Activated CD8-positive, alpha-beta memory T cell treated with anti-CD3 and anti-CD28 coated beads for 4 hours (primary cell): Measurements from ENCODE around the gene RRAD.
"Not testable (repeated sequence)": the region's sequence is repeated elsewhere in the genome, so short reads cannot be mapped to it uniquely, and the experiment has no call there.

ENCODE experiments used
- DNase-seq, 2 donors: peaks; one replicate each; pipeline ENCODE4 v3.0.0-alpha.2; 2020; ENCODE audit warnings: low read depth in 2 of 2

Gene RRAD

GRCh38 chr16:66900721-66901441, 24.5 kb downstream of the RRAD start:
- DNase-seq: no peak

DNA sequence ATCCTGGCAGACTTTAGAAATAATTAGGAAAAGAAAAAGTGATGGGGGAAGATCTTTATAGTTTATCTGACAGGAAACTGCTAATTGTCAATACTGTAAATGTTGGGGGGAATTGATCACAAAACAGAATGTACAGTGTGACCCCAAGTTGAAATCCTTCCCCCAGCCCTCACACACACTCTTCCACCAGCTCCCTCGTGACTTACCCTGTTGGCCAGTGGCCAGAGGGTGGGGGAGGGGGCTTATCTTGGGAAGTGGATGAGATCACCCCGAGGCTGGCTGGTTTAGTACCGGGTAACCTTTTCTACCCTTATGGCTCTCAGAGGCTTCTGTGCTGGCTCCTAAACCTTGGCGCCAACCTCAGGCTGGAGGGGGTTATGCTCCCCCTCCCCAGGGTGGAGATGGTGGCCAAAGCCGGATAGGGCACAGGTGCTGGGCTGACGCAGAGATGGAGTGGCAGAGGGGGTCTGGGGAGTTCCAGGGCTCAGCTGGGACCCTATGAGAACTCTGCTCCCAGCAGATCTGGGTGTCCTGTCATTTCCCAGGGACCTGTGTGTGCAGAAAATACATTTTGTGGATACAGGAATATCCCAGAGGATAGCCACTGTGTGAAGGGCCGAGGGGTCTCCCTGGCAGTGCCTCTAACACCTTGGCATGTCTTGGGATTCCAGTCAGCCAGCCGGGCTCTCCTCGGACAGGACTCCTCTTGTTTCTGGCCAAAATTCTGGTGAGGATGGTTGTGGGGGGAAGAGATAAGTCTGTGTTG, 25.2 kb downstream of the RRAD start:
- no peak for DNase-seq

GRCh38 chr16:66899310-66899944, 25.9 kb downstream of the RRAD start:
- no peak for DNase-seq

DNA sequence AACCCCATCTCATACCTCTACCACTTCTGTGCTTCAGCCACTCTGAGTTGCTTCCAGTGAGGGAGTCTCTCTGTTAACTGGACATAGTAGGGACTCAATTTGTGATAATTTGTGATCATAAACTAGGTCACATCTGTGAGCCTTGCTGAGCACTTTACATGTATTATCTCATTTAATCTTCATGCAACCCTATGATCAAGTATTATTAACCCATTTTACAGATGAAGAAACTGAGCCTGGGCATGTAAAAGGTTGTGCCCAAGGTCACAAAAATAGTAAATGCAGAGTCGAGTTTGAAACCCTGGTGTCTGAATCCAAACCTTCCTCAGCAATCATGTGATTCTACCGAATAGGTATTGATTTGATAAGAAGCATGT, 26.4 kb downstream of the RRAD start:
- no peak for DNase-seq

DNA sequence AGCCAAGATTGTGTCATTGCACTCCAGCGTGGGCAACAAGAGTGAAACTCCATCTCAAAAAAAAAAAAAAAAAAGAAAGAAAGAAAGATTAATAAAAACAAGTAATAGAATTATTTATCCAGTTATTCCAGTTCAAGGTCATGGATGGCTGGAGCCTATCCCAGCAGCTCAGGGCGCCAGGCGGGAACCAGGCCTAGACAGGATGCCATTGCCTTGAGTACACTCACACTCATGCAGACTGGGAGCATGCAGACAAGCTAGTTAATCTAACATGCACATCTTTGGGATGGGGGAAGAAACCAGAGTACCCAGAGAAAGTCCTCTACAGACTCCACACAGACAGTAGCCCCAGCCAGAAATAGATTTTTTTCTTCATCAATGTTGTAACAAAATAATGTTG, 27.1 kb downstream of the RRAD start:
- DNase-seq: no peak

DNA sequence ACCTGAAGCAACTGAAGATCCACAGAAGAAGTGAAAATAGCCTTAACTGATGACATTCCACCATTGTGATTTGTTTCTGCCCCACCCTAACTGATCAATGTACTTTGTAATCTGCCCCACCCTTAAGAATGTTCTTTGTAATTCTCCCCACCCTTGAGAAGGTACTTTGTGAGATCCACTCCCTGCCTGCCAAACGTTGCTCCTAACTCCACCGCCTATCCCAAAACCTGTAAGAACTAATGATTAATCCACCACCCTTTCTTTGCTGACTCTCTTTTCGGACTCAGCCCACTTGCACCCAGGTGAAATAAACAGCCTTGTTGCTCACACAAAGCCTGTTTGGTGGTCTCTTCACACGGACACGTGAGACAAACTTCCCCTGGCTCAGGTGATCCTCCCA, 28.7 kb downstream of the RRAD start:
- DNase-seq: not testable (repeated sequence)

- no peak for DNase-seq
Observed at GRCh38 chr16:66895999-66896398, 29.3 kb downstream of the RRAD start.

- DNase-seq: no peak
Observed at GRCh38 chr16:66895689-66895979, 29.7 kb downstream of the RRAD start.

GRCh38 chr16:66894948-66895688, 30.2 kb downstream of the RRAD start:
- DNase-seq: peak in 1 of 2 donors; percentile 20

DNA sequence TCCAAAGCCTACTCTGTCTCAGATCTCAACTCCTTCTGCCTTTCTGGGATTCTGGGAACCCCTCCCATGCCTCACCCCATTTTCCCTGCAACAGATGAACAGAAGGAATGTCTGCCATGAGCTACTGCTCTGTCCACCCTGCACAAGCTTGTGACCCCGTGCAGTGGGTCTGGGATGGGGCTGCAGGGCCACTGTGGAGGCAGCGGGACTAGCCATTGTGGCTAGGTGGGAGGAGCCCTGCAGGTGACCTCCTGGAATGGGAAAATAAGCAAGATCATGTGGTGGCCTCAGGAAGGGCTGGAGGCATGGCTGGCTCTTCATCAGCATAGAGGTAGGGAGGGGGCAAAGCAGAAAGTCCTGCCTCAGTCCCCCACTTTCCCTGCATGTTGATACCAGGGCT, 31.3 kb downstream of the RRAD start:
- DNase-seq: no peak

DNA sequence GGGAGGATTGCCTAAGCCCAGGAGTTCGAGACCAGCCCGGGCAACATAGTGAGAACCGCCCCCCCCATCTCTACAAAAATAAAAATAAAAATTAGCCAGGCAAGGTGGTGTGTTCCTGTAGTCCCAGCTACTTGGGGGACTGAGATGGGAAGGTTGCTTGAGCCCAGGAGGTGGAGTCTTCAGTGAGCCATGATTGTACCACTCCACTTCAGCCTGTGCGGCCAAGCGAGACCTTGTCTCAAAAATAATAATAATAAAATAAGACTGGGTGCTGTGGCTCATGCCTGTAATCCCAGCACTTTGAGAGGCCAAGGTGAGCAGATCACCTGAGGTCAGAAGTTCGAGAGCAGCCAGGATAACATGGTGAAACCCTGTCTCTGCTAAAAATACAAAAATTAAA, 33.5 kb downstream of the RRAD start:
- DNase-seq: no peak

DNA sequence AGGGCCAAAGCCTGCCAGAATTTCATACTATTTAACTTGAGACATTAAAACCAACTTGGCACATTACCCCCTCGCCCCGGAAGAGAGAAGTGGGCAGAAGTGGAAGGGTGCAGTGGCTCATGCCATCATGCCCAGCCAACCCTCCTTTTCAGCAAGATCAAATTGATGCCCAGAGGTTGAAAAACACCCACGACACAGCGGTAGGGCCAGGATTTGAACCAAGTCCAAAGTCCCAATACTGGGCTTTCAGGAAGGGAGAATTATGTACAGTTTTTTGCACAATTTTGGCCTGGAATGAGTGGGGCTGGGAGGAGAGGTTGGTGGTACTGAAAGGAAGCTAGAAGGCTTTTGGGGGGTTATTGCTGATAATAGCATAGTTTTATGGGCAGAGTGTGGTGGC, 34.0 kb downstream of the RRAD start:
- no peak for DNase-seq

DNA sequence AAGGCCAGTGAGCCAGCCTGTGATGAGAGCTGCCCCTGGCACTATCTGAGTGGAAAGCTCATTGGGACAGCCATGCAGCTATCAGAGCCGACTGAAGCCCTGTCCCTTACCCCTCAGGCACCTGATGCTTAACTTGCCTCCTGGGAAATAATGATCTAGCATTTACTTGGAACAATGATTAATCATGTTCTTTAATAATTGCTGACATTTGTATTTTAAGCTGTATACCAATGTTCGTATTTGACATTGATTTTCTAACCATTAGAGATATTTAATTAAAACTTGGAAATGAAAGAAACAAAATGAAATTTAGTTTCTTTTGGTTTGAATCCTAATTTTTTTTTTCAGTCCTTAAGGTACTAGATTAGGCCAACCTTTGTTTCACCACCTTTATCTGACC, 34.5 kb downstream of the RRAD start:
- DNase-seq: no peak

GRCh38 chr16:66889622-66890021, 35.7 kb downstream of the RRAD start:
- DNase-seq: no peak

DNA sequence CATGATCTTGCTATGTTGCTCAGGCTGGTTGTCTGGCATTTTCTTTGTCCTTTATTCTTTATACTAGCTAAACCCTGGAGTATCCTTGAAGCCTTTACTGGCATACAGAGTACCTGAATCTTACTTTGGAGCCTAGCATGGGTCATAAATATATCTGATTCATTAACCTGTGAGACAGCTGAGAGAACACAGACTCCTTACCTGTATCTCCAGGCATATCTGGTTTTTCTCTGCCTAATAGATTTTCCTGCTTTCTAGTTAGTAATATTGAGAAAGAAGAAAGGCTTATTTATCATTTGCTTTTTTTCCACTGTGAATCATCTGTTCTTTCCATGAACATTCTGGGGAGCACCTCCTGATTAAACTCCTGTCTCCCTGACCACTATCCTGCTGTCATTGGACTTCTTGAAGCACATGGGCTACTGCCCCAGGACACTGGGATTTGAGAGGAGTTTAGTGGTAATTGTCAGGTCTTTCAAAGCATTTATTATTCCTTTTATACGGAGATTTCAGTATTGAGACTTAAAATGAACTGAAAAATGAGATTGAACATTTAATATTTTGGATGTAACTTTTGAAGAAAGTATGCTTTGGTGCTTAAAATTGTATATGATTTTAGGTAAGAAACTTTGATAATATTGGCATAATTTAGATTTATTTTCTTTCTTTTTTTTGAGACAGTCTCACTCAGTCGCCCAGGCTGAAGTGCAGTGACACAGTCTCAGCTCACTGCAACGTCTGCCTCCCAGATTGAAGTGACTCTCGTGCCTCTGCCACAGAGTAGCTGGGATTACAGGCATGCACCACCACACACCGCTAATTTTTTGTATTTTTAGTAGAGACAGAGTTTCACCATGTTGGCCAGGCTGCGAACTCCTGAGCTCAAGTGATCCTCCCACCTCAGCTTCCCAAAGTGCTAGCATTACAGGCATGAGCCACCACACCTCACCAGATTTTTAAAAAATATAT, 36.4 kb downstream of the RRAD start:
- DNase-seq: no peak

GRCh38 chr16:66886914-66887313, 38.4 kb downstream of the RRAD start:
- DNase-seq: no peak

GRCh38 chr16:66886321-66886720, 39.0 kb downstream of the RRAD start:
- no peak for DNase-seq

- no peak for DNase-seq
Observed at GRCh38 chr16:66885491-66885890, 39.8 kb downstream of the RRAD start.

DNA sequence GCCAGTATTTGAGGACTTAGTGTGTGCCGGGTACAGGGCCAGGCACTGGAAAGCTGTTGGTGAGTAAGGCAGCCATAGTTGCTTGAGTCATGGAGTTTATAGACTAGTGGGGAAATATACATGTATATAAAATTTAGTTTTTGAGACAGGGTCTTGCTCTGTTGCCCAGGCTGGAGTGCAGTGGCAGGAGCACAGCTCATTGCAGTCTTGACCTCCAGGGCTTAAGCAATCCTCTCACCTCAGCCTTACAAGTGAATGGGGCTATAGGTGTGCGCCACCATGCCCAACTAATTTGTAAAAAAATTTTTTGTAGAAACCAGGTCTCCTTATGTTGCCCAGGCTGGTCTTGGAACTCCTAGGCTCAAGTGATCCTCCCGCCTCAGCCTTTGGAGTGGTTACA, 42.6 kb downstream of the RRAD start:
- DNase-seq: no peak

- DNase-seq: no peak
Observed at GRCh38 chr16:66881964-66882508, 43.3 kb downstream of the RRAD start.

- no peak for DNase-seq
Observed at GRCh38 chr16:66881560-66881959, 43.8 kb downstream of the RRAD start.
